Neural progenitor cell (in vitro differentiated cells): ENCODE measurements around the gene SMARCAL1. TPM values are rescaled to one million over a fixed set of nuclear protein-coding genes. Genes with fewer than 3 reads are reported as not detected.

Experiments used
- DNase-seq: peaks from one replicate; pipeline ENCODE4 v3.0.0-alpha.2; 2016; ENCODE audit warnings: low spot score
- H2AFZ ChIP-seq: fragments of 200-600 bp; sonication (generic); replicated peaks from 2 replicates; pipeline ENCODE4 v1.6.1; 2016; ENCODE audit warnings: antibody characterized with exemption
- H3F3A ChIP-seq: fragments of 200-600 bp; sonication (generic); 2 replicates; pipeline ENCODE4 v1.6.1; 2016; ENCODE audit warnings: antibody characterized with exemption, low read depth
- H3K27ac ChIP-seq: fragments of 200-600 bp; sonication (generic); 2 replicates; pipeline ENCODE4 v1.5.1; 2016; ENCODE audit warnings: mild to moderate bottlenecking
- H3K27me3 ChIP-seq: fragments of 200-600 bp; sonication (generic); 2 replicates; pipeline ENCODE4 v1.6.1; 2016; ENCODE audit warnings: mild to moderate bottlenecking, moderate library complexity
- H3K36me3 ChIP-seq: fragments of 200-600 bp; sonication (generic); 2 replicates; pipeline ENCODE4 v1.5.1; 2016
- H3K4me1 ChIP-seq: fragments of 200-600 bp; sonication (generic); 2 replicates; pipeline ENCODE4 v1.6.1; 2016; ENCODE audit warnings: mixed run types
- H3K4me2 ChIP-seq: fragments of 200-600 bp; sonication (generic); 2 replicates; pipeline ENCODE4 v1.6.1; 2016
- H3K4me3 ChIP-seq: fragments of 200-600 bp; sonication (generic); 2 replicates; pipeline ENCODE4 v1.5.1; 2016
- H3K79me2 ChIP-seq: fragments of 200-600 bp; sonication (generic); 2 replicates; pipeline ENCODE4 v1.6.1; 2016; ENCODE audit warnings: low read depth
- H3K9ac ChIP-seq: fragments of 200-600 bp; sonication (generic); 2 replicates; pipeline ENCODE4 v1.6.1; 2016
- H3K9me3 ChIP-seq: fragments of 200-600 bp; sonication (generic); 2 replicates; pipeline ENCODE4 v1.5.1; 2016; ENCODE audit warnings: low read depth
- H4K20me1 ChIP-seq: fragments of 200-600 bp; sonication (generic); 2 replicates; pipeline ENCODE4 v1.6.1; 2016; ENCODE audit warnings: low read depth
- H3K27ac Mint-ChIP-seq: 3 replicates; pipeline ENCODE4 v1.8.0; 2021; ENCODE audit warnings: mixed read lengths
- H3K27me3 Mint-ChIP-seq: 2 replicates; pipeline ENCODE4 v1.8.0; 2022; ENCODE audit warnings: low read depth, mild to moderate bottlenecking, inconsistent platforms, moderate library complexity, mixed read lengths; ENCODE audit not compliant: insufficient read depth
- H3K36me3 Mint-ChIP-seq: 3 replicates; pipeline ENCODE4 v1.8.0; 2021; ENCODE audit warnings: mixed read lengths
- H3K4me1 Mint-ChIP-seq: 3 replicates; pipeline ENCODE4 v1.8.0; 2021; ENCODE audit warnings: mixed read lengths
- H3K4me3 Mint-ChIP-seq: 3 replicates; pipeline ENCODE4 v1.8.0; 2021; ENCODE audit warnings: mild to moderate bottlenecking, moderate library complexity, mixed read lengths
- H3K9me3 Mint-ChIP-seq: 3 replicates; pipeline ENCODE4 v1.8.0; 2020; ENCODE audit warnings: mixed read lengths
- CTCF ChIP-seq: fragments of 200-600 bp; sonication (generic); IDR thresholded peaks from 2 replicates; pipeline ENCODE4 v1.5.1; 2017; ENCODE audit warnings: antibody characterized with exemption, mild to moderate bottlenecking
- EZH2 ChIP-seq: fragments of 200-600 bp; sonication (generic); IDR thresholded peaks from 2 replicates; pipeline ENCODE4 v1.6.1; 2017; ENCODE audit warnings: antibody characterized with exemption, mild to moderate bottlenecking, moderate library complexity
- EZH2phosphoT487 ChIP-seq: fragments of 200-600 bp; sonication (generic); IDR thresholded peaks from 2 replicates; pipeline ENCODE4 v1.6.1; 2017; ENCODE audit warnings: antibody characterized with exemption
- total RNA-seq: library from RNA; depleted of rRNA; stranded (reverse); fragments of >200 nt; gene quantifications from 2 replicates; pipeline ENCODE4 v1.2.3, GENCODE V29; 2015; ENCODE audit warnings: low replicate concordance

SMARCAL1 gene
- total RNA-seq, 1 donor from 2014 or later: 21.9 TPM

- Mint-ChIP-seq H3K4me3 (no peak overlapping the region), H3K27ac (no peak overlapping the region)
- peak; percentile 48 for DNase-seq
Observed at GRCh38 chr2:216408426-216409290, 3.6 kb upstream of the SMARCAL1 start.

GRCh38 chr2:216410550-216410949, 1.7 kb upstream of the SMARCAL1 start:
- H3K79me2 ChIP-seq: peaks cover 9% of the 10 kb centered on the region
- DNase-seq: no peak
- no peaks in the 10 kb centered on the region for H3K9me3 ChIP-seq
- H3K9ac ChIP-seq: no peak overlapping the region
- H3K4me3 ChIP-seq: no peak overlapping the region
- TF ChIP-seq EZH2 (no peak), EZH2phosphoT487 (no peak), CTCF (no peak)
- no peak overlapping the region for H3K27ac ChIP-seq
- no peaks in the 10 kb centered on the region for H3K36me3 ChIP-seq
- peaks cover 12% of the 10 kb centered on the region for H3K27me3 Mint-ChIP-seq
- no peak overlapping the region for H3K27ac Mint-ChIP-seq
- no peak overlapping the region for H3K4me2 ChIP-seq
- peaks cover 4% of the 10 kb centered on the region for H3F3A ChIP-seq
- H2AFZ ChIP-seq: no peak overlapping the region
- H3K9me3 Mint-ChIP-seq: no peaks in the 10 kb centered on the region
- H3K36me3 Mint-ChIP-seq: peaks cover 4% of the 10 kb centered on the region
- H3K4me3 Mint-ChIP-seq: no peak overlapping the region
- H3K27me3 ChIP-seq: no peaks in the 10 kb centered on the region
- H3K4me1 ChIP-seq: peaks cover 14% of the 10 kb centered on the region
- H3K4me1 Mint-ChIP-seq: peaks cover 19% of the 10 kb centered on the region
- no peaks in the 10 kb centered on the region for H4K20me1 ChIP-seq

More at GRCh38 chr2:216408426-216409290, 3.6 kb upstream of the SMARCAL1 start:
- TF ChIP-seq CTCF (peak; percentile 41), EZH2phosphoT487 (no peak)
- H3K4me3 ChIP-seq: no peak overlapping the region
- peaks cover 20% of the 10 kb centered on the region for H3K4me1 Mint-ChIP-seq
- no peaks in the 10 kb centered on the region for H3K36me3 Mint-ChIP-seq
- peaks cover 6% of the 10 kb centered on the region for H3K79me2 ChIP-seq
- no peak overlapping the region for H3K4me2 ChIP-seq
- no peaks in the 10 kb centered on the region for H3K36me3 ChIP-seq
- H3F3A ChIP-seq: peaks cover 4% of the 10 kb centered on the region
- H3K9me3 ChIP-seq: no peaks in the 10 kb centered on the region
- H4K20me1 ChIP-seq: no peaks in the 10 kb centered on the region
- no peaks in the 10 kb centered on the region for H3K27me3 ChIP-seq
- no peak overlapping the region for H2AFZ ChIP-seq
- H3K9ac ChIP-seq: no peak overlapping the region
- peaks cover 12% of the 10 kb centered on the region for H3K27me3 Mint-ChIP-seq
- H3K27ac ChIP-seq: no peak overlapping the region
- H3K4me1 ChIP-seq: peaks cover 17% of the 10 kb centered on the region
- no peaks in the 10 kb centered on the region for H3K9me3 Mint-ChIP-seq

DNA sequence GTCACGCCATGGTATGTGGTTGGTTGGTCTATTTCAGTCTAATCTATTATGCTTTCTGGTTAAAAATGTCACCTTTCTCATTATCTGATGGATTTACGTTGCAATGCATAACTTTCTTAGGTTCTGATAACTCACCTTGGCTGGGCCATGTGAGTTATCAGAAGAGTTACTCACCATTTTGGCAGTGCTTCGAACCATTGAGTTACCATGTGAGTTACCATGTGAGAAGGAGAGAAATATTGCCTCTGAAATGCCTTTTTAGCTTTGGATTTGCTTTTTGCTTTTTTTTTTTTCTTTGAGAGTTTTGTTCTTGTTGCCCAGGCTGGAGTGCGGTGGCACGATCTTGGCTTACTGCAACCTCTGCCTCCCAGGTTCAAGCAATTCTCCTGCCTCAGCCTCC, 1.6 kb downstream of the SMARCAL1 start:
- peaks cover 15% of the 10 kb centered on the region for H3F3A ChIP-seq
- H3K27ac ChIP-seq: no peak overlapping the region
- H3K27me3 ChIP-seq: no peaks in the 10 kb centered on the region
- H3K4me2 ChIP-seq: peak overlapping the region; percentile 80
- H3K9me3 ChIP-seq: no peaks in the 10 kb centered on the region
- Mint-ChIP-seq H3K27ac (no peak overlapping the region), H3K27me3 (peaks cover 10% of the 10 kb centered on the region), H3K9me3 (no peaks in the 10 kb centered on the region), H3K4me3 (peak overlapping the region; percentile 96), H3K4me1 (peaks cover 18% of the 10 kb centered on the region), H3K36me3 (peaks cover 11% of the 10 kb centered on the region)
- peaks cover 22% of the 10 kb centered on the region for H3K4me1 ChIP-seq
- no peak for DNase-seq
- H4K20me1 ChIP-seq: peaks cover 22% of the 10 kb centered on the region
- no peak overlapping the region for H3K9ac ChIP-seq
- no peak overlapping the region for H2AFZ ChIP-seq
- H3K79me2 ChIP-seq: peaks cover 9% of the 10 kb centered on the region
- H3K4me3 ChIP-seq: no peak overlapping the region
- no peaks in the 10 kb centered on the region for H3K36me3 ChIP-seq
- TF ChIP-seq EZH2: no peak
- no peak for TF ChIP-seq EZH2phosphoT487
- no peak for TF ChIP-seq CTCF
